GM19324 (cell line): Measurements from ENCODE around the gene RIT1.

ENCODE experiments used
- ATAC-seq: cut with Tn5 transposase; IDR thresholded peaks from one replicate; pipeline ENCODE4 v1.9.1; 2021; ENCODE audit warnings: mild to moderate bottlenecking, moderate library complexity; ENCODE audit not compliant: unreplicated experiment, low FRiP score

Gene RIT1

DNA sequence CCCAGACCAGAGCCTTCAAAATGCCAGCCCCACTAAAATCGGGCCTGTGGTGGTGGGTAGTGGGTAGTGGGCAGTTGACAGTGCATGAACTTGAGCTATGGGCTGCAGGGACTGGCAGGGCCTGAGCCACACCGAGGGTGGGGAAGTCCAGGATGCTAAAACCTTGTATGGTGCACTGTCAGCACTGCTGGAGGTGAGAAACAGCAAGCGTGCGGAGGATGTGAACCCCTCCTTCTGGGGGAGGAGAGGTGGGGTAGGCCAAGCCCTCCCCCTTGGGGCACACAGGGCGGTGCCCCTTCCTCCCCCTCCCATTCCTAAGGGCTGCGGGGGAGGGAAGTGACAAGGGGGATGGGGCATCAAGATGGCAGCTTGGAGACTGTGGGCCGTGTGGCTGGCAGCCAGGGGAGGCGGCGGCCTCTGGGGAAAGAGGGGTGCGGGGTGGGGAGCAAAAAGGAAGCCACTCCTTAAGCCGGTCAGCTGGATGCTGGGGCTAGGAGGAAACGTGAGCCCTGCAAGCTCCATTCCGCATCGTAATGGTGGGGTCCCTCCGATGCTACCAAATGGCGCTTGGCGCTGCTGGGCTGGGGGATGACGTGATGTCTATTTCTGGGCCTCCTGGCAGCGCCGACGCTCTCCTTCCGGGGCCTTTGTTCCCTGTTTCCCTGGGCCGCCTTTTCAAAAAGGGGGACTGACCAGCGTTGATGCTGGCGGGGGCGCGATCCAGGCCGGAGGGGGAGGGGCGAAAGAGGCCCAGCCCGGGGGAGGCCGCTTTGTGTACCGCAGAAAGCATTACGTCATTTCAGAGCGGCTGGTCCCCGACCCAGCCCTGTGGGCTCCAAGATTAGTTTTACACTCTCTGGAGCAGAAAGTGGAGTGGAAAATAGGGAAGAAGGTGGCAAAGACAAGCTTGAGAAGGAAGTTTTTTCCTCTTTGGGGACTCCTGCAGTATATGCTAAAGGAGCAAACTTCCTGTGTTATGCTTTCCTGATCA is 51.0 kb downstream of the RIT1 start:
- peak; percentile 5 for ATAC-seq

DNA sequence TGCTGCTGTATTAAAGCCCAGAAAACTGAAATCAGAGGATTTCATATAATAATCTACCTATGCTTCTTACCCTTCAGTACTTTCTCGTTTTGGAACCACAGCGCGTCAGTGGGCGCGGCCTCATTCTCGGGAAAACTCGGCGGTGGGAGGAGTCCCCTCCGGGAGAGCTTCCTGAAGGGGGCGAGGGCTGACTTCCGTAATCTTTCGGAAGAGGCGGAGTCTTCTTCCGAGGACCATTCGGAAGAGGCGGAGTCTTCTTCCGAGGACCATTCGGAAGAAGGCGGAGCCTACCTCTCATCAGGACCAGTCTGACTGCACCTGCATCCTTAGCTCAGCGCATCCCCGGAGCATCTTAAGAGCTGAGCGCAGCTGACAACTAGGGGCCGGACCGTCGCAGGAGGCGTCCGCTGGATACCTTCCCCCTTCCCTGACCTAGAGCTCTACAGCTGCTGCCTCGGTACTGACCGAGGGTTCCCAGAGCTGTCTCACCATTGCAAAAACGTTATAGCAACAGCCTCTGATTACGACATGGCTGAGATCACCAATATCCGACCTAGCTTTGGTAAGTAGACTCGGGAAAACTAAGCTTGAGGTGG is 51.8 kb downstream of the RIT1 start, which contains the start of gene SYT11:
SYT11 (plus strand) TSS at position 334 of the 596 bp plus-strand sequence; CDS start at position 529, 195 bp downstream.
- peak; percentile 67 for ATAC-seq

DNA sequence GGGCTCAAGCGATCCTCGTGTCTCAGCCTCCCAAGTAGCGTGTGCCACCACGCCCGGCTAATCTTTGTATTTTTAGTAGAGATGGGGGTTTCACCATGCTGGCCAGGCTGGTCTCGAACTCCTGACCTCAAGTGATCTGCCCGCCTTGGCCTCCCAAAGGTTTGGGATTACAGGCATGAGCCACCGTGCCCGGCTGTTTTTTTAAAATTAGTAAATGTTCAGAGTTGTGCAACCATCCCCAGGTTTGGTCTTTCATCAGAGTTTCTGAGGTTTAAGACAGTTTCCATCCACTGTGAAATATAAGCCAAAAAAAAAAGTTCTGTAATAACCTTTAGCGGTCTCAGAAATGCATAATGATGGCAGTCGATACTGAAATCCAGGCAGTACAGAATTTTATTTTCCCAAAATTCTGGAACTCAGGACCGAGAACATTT is 52.3 kb downstream of the RIT1 start:
- peak; percentile 9 for ATAC-seq

DNA sequence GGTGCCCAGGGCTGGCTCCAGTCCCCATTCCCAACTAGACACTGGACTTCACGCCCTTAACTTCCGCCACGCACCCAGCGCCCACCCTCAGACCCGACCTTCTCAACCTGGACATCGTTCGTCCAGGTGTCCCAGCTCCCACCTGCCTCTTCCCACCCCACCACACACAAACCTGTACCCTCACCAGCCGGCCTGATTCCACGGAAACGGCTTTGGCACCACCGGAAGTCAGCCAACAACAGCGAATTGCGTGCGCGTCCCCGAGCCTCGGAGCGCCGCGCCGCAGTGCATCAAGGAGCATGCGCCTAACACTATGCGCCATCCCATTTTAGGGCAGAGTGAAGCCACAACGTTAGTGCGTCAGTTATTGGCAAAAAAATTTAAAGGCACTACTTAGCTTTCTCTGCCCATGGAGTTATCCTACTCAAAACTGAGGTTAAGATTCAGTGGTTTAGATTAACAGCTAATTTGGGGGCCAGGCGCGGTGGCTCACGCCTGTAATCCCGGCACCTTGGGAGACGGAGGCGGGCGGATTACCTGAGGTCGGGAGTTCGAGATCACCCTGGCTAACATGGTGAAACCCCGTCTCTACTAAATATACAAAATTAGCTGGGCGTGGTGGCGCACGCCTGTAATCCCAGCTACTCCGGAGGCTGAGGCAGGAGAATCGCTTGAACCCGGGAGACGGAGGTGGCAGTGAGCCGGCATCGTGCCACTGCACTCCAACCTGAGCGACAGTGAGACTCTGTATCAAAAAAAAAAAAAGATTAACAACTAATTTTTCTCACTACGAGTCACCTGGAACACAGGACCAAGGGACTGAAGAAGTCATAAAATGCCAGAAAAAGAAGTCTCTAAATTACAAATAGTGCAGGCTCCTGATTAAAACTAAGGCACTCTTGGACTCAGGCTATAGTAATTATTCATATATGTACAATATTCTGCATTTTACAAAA is 53.9 kb downstream of the RIT1 start, which contains the start of gene GON4L:
GON4L (minus strand) TSS at position 240 of the 956 bp plus-strand sequence. CDS start 3,434 bp downstream, outside the sequence.
- ATAC-seq = peak; percentile 53

DNA sequence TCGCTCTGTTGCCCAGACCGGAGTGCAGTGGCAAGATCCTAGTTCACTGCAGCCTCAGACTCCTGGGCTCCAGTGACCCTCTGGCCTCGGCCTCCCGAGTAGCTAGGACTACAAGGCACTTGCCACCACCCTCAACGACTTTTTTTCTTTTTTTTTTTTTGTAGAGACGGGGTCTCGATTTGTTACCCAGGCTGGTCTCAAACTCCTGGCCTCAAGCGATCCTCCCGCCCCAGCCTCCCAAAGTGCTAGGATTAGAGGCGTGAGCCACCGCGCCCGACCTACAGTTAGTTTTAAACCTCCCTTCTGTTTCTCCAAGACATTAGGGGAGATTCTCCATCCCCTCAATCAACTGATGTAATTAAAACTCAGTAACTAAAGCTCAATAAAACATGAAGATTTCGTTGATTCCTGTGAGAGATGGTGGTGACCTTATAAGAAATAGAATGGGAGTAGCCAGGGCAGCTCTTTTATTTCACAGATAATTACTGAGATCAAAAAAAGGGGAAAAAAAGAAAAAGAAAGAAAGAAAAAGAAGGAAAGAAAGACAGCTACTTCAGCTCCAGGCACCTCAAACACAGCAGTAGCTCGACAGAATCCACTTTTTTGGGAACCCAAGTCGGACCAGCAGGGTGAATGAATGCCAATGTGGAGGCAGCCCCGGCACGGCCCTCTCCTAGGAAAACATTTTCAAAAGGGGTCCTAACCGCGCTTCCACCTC is 54.7 kb downstream of the RIT1 start:
- no peak for ATAC-seq

DNA sequence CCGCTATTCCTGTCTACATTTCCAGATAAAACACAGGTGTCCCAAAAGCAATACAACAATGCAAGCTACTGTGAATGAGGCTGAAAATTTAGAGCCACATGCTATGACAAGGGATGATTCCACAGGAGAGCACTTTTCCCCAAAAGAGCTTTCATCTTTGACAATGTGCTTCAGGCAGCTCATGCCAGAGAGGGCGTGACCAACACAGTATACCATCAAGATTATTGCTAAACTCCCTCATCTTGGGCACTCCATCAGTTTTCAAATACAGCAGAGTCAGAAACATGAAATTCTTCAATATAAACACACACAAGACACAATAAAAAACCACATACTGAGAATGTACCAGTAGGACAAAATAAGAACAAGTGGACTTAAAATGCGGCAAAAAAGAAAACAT is 60.8 kb downstream of the RIT1 start:
- ATAC-seq = no peak

DNA sequence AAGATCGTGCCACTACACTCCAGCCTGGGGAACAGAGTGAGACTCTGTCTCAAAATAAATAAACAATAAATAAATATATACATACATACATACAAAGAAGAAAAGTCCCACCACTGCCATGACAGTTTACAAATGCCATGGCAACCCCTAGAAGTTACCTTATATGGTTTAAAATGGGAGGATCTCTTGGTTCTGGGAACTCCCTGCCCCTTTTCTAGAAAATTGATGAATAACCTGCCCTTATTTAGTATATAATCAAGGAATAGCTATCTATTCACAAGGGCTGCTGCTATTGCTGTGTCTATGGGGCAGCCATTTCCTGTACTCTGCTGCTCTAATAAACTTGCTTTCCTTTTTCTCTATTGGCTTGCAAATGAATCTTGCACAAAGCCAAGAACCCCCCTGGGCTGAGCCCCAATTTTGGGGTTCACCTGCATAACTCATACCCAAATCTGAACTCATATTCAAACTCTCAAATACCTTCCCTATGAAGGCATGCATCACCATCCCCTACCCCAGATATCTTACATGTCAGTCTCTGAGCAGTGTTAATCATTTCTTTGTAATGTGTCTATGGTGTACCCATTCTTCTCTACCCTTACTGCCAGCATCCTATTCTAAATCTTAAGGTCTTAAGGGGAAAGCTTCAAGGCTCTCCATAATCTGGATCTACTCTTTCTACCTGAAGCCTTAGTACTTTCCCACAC is 63.2 kb downstream of the RIT1 start:
- no peak for ATAC-seq
